ENCODE data around the gene FAM13A. TPM values are rescaled to one million over a fixed set of nuclear protein-coding genes. Genes with fewer than 3 reads are reported as not detected.

FAM13A gene
- total and polyA plus RNA-seq, 9 of the 15 experiments (the other 6 are each of a cell fraction or from before 2014, with no cell fraction given), result 11.3 to 23.3 (median 14.7) TPM

GRCh38 chr4:88705223-88705622, 351.8 kb downstream of the FAM13A start (continued):
- TF ChIP-seq MYBL2 (IDR thresholded peaks at IDR 0.05; ENCODE audit: low read depth), result no peak
- TF ChIP-seq MYBL2 (CRISPR knock-in tag; IDR thresholded peaks at IDR 0.05; ENCODE audit: borderline replicate concordance), result no peak
- no peak for TF ChIP-seq NR2C1 (IDR thresholded peaks at IDR 0.05)
- TF ChIP-seq NR2C1 (tag; IDR thresholded peaks at IDR 0.05), result no peak
- no peak for TF ChIP-seq POLR2B (IDR thresholded peaks at IDR 0.05; ENCODE audit: low read depth, partially characterized antibody)
- TF ChIP-seq CREB3 (tag; conservative IDR thresholded peaks at IDR 0.05; ENCODE audit: low read depth), result no peak

GRCh38 chr4:88702782-88703181, 354.2 kb downstream of the FAM13A start:
- FAIRE-seq (no peak), DNase-seq (ENCODE audit: extremely low read depth in 1 of 4, low spot score in 3 of 4) (peak in 1 of 4 experiments; percentile 56), ATAC-seq (no peak)
- in situ Hi-C loops (cut with MboI), result no loop called here
- Histone ChIP-seq H2AFZ (ENCODE audit: low read depth, low read length) (no peak overlapping the region), H3K9ac (ENCODE audit: insufficient read depth in 1 of 2, low read depth in 2 of 2, low read length in 2 of 2) (no peak overlapping the region), H3K4me3 (no peak overlapping the region), H4K20me1 (replicated peaks; ENCODE audit: control insufficient read depth, insufficient read depth, low read length) (no peaks in the 10 kb centered on the region), H3K27me3 (ENCODE audit: control insufficient read depth in 2 of 2, insufficient read depth in 2 of 2, low read length in 2 of 2) (no peaks in the 10 kb centered on the region), H3K9me1 (ENCODE audit: control insufficient read depth, insufficient read depth, low read length) (no peaks in the 10 kb centered on the region), H3K27ac (ENCODE audit: extremely low read depth, low read depth, low read length) (no peak overlapping the region), H3K79me2 (ENCODE audit: control insufficient read depth, insufficient read depth, low read length) (no peaks in the 10 kb centered on the region), H3K9me3 (replicated peaks; ENCODE audit: control insufficient read depth, insufficient read depth, low read depth, low read length) (no peaks in the 10 kb centered on the region), H3K4me2 (ENCODE audit: insufficient read depth, low read length) (no peak overlapping the region), H3K36me3 (ENCODE audit: control insufficient read depth, insufficient read depth, low read length) (no peaks in the 10 kb centered on the region), H3K4me1 (replicated peaks in 1 of 2; ENCODE audit: control insufficient read depth in 2 of 2, insufficient read depth in 2 of 2, low read length in 2 of 2) (peaks cover 8 to 10% of the 10 kb centered on the region in 2 experiments; a peak in 4 of 5 replicates)
- POLR2A ChIA-PET, result interaction anchor here (0.6 to 0.8 kb wide), 2 partner anchors 11 to 61 kb away, joined by 3 read pairs; no protein-coding TSS in a partner anchor
- CTCF ChIA-PET (ENCODE audit: low intra/inter-chr PET ratio), result no interaction called here
- BruUV-seq (replicated peaks), result no TSS peak
- intact Hi-C loops (cut with micrococcal nuclease), result loop anchor here (5.0 kb wide), 1 partner anchor 105 kb away; no protein-coding TSS in a partner anchor
- 0% methylated on average over 2 of the region's 2 CpGs for WGBS (ENCODE audit: insufficient coverage, low coverage, missing lambda C conversion rate)
- TF ChIP-seq SIN3B (IDR thresholded peaks at IDR 0.05; ENCODE audit: low read depth) (no peak), ZBTB1 (CRISPR knock-in tag; IDR thresholded peaks at IDR 0.05; ENCODE audit: borderline replicate concordance, low read depth) (no peak), THAP12 (CRISPR knock-in tag; IDR thresholded peaks at IDR 0.05) (no peak), EHMT2 (IDR thresholded peaks at IDR 0.05) (no peak), RERE (CRISPR knock-in tag; IDR thresholded peaks at IDR 0.05; ENCODE audit: borderline replicate concordance) (no peak), RHOXF2B (CRISPR knock-in tag; conservative IDR thresholded peaks at IDR 0.05) (no peak), CTBP1 (IDR thresholded peaks at IDR 0.05; ENCODE audit: borderline replicate concordance) (no peak), ZNF23 (CRISPR knock-in tag; IDR thresholded peaks at IDR 0.05) (no peak)

All from K562 (cell line).